CD14-positive monocyte (primary cell): ENCODE measurements around the gene SRPK2. TPM values are rescaled to one million over a fixed set of nuclear protein-coding genes. Genes with fewer than 3 reads are reported as not detected.

Experiments used
- DNase-seq, 3 donors: peaks; one replicate each; pipeline ENCODE4 v3.0.0-alpha.2; 2011 to 2022
- H2AFZ ChIP-seq: 2 replicates; pipeline ENCODE4 v1.6.0; 2012; ENCODE audit warnings: mild to moderate bottlenecking, low read depth, low read length, inconsistent platforms; ENCODE audit not compliant: insufficient read depth, poor library complexity, severe bottlenecking
- H3K27ac ChIP-seq, 2 donors: 1 replicate in 1 of 2; 2 replicates in 1 of 2; pipeline ENCODE4 v1.5.1; 2012 to 2013; ENCODE audit warnings: low read length in 2 of 2, control low read depth in 1 of 2, inconsistent platforms in 1 of 2, low read depth in 1 of 2, mild to moderate bottlenecking in 1 of 2
- H3K27me3 ChIP-seq, 2 donors: one replicate each; pipeline versions ENCODE4 v1.6.0 to v1.6.1; 2011 to 2013; ENCODE audit warnings: low read length in 2 of 2; ENCODE audit not compliant: control insufficient read depth in 2 of 2, insufficient read depth in 2 of 2
- H3K36me3 ChIP-seq, 2 donors: replicated peaks in 1 of 2; 1 replicate in 1 of 2; 2 replicates in 1 of 2; pipeline versions ENCODE4 v1.5.1 to v1.6.1; 2012 to 2013; ENCODE audit warnings: low read length in 2 of 2, control low read depth in 1 of 2, inconsistent platforms in 1 of 2, mild to moderate bottlenecking in 1 of 2; ENCODE audit not compliant: insufficient read depth in 2 of 2, control insufficient read depth in 1 of 2
- H3K4me1 ChIP-seq, 2 donors: 1 replicate in 1 of 2; 2 replicates in 1 of 2; pipeline versions ENCODE4 v1.5.1 to v1.6.1; 2012 to 2013; ENCODE audit warnings: low read length in 2 of 2, control low read depth in 1 of 2, inconsistent platforms in 1 of 2, mild to moderate bottlenecking in 1 of 2, moderate library complexity in 1 of 2; ENCODE audit not compliant: insufficient read depth in 2 of 2, control insufficient read depth in 1 of 2
- H3K4me2 ChIP-seq: replicated peaks from 2 replicates; pipeline ENCODE3; 2012; ENCODE audit warnings: low read length, moderate library complexity, mild to moderate bottlenecking; ENCODE audit not compliant: poor library complexity, severe bottlenecking; ENCODE audit errors: extremely low read depth
- H3K4me3 ChIP-seq, 3 experiments: fragments of 200-600 bp in 1 of 3; sonication (generic) in 1 of 3; replicated peaks in 1 of 3; 1 replicate in 2 of 3; 2 replicates in 1 of 3; pipeline ENCODE4 v1.5.1; 2011 to 2013; ENCODE audit warnings: low read length in 3 of 3, mild to moderate bottlenecking in 3 of 3, control low read depth in 2 of 3, low read depth in 2 of 3, inconsistent platforms in 1 of 3, moderate library complexity in 1 of 3
- H3K79me2 ChIP-seq: 2 replicates; pipeline ENCODE4 v1.6.0; 2012; ENCODE audit warnings: mild to moderate bottlenecking, control low read depth, inconsistent platforms, low read length, moderate library complexity; ENCODE audit not compliant: insufficient read depth
- H3K9ac ChIP-seq: 2 replicates; pipeline ENCODE4 v1.6.0; 2017; ENCODE audit warnings: low read length, mild to moderate bottlenecking; ENCODE audit not compliant: insufficient read depth, poor library complexity, severe bottlenecking
- H3K9me3 ChIP-seq, 2 donors: replicated peaks in 1 of 2; 1 replicate in 1 of 2; 2 replicates in 1 of 2; pipeline versions ENCODE4 v1.5.1 to v1.6.1; 2012 to 2013; ENCODE audit warnings: low read length in 2 of 2, control low read depth in 1 of 2; ENCODE audit not compliant: control insufficient read depth in 1 of 2, insufficient read depth in 1 of 2
- H4K20me1 ChIP-seq: 2 replicates; pipeline ENCODE4 v1.6.0; 2012; ENCODE audit warnings: mild to moderate bottlenecking, low read length, control low read depth, moderate library complexity; ENCODE audit not compliant: insufficient read depth
- H3K27ac Mint-ChIP-seq, 7 donors: one replicate each; pipeline ENCODE4 v1.8.0; 2020; ENCODE audit warnings: mild to moderate bottlenecking in 7 of 7, mixed read lengths in 7 of 7, moderate library complexity in 6 of 7, inconsistent platforms in 2 of 7
- H3K27me3 Mint-ChIP-seq, 3 donors: one replicate each; pipeline ENCODE4 v1.8.0; 2021 to 2022; ENCODE audit warnings: low read depth in 3 of 3, mild to moderate bottlenecking in 3 of 3, mixed read lengths in 3 of 3, moderate library complexity in 3 of 3, inconsistent platforms in 1 of 3
- H3K36me3 Mint-ChIP-seq, 2 donors: one replicate each; pipeline ENCODE4 v1.8.0; 2020; ENCODE audit warnings: mixed read lengths in 2 of 2, inconsistent platforms in 1 of 2, mild to moderate bottlenecking in 1 of 2
- H3K4me1 Mint-ChIP-seq: one replicate; pipeline ENCODE4 v1.8.0; 2020; ENCODE audit warnings: mild to moderate bottlenecking, mixed read lengths
- H3K4me3 Mint-ChIP-seq, 2 donors: one replicate each; pipeline ENCODE4 v1.8.0; 2020; ENCODE audit warnings: mild to moderate bottlenecking in 2 of 2, mixed read lengths in 2 of 2, moderate library complexity in 1 of 2
- H3K9me3 Mint-ChIP-seq, 7 donors: one replicate each; pipeline ENCODE4 v1.8.0; 2020 to 2022; ENCODE audit warnings: mixed read lengths in 7 of 7, mild to moderate bottlenecking in 6 of 7, moderate library complexity in 6 of 7, inconsistent platforms in 2 of 7
- WGBS: methylation state at CpG from one replicate; pipeline ENCODE4 v1.1.5; 2013; ENCODE audit warnings: missing lambda C conversion rate; ENCODE audit not compliant: insufficient coverage; 5-methylcytosine and 5-hydroxymethylcytosine counted together
- intact Hi-C, 2 donors: fragments of 100-400 bp; cut with micrococcal nuclease; formaldehyde crosslinking; loops; one replicate each; pipeline versions ENCODE4 v1.15.0 to v1.15.1; 2023
- polyA plus RNA-seq, 3 donors: library from polyadenylated mRNA; depleted of rRNA in 1 of 3; unstranded in 2 of 3; stranded (reverse) in 1 of 3; fragments of 300-500 nt in 2 of 3; fragments of >200 nt in 1 of 3; fragmentation: Illumina TruSeq in 2 of 3; gene quantifications; 1 replicate in 2 of 3; 2 replicates in 1 of 3; pipeline ENCODE4 v1.2.3, GENCODE V29; 2012 to 2021
- TF ChIP-seq, protein P1 (sequence below): fragments of 200-600 bp; IDR thresholded peaks from one replicate; pipeline ENCODE4 v1.8.0; 2022; ENCODE audit warnings: antibody characterized with exemption, mild to moderate bottlenecking

SRPK2 gene
- polyA plus RNA-seq, 3 donors = 12.6 to 37.7 (median 30.0) TPM

- Histone ChIP-seq H4K20me1 (peaks cover 82% of the 10 kb centered on the region), H3K27ac (no peak overlapping the region), H3K4me1 (no peaks in the 10 kb centered on the region), H3K4me3 (no peak overlapping the region), H3K9ac (no peak overlapping the region), H3K4me2 (no peak overlapping the region), H3K27me3 (no peaks in the 10 kb centered on the region), H3K9me3 (no peaks in the 10 kb centered on the region), H3K36me3 (no peaks in the 10 kb centered on the region), H3K79me2 (peaks cover 24% of the 10 kb centered on the region), H2AFZ (no peak overlapping the region)
- Mint-ChIP-seq H3K4me3 (no peak overlapping the region), H3K9me3 (no peaks in the 10 kb centered on the region), H3K4me1 (peaks cover 14% of the 10 kb centered on the region), H3K27me3 (no peaks in the 10 kb centered on the region), H3K36me3 (peaks cover 10 to 13% of the 10 kb centered on the region in 2 donors), H3K27ac (no peak overlapping the region)
- no CpG with 5 or more reads among the region's 2 CpGs for WGBS
- DNase-seq = no peak
- TF ChIP-seq, protein P1, sequence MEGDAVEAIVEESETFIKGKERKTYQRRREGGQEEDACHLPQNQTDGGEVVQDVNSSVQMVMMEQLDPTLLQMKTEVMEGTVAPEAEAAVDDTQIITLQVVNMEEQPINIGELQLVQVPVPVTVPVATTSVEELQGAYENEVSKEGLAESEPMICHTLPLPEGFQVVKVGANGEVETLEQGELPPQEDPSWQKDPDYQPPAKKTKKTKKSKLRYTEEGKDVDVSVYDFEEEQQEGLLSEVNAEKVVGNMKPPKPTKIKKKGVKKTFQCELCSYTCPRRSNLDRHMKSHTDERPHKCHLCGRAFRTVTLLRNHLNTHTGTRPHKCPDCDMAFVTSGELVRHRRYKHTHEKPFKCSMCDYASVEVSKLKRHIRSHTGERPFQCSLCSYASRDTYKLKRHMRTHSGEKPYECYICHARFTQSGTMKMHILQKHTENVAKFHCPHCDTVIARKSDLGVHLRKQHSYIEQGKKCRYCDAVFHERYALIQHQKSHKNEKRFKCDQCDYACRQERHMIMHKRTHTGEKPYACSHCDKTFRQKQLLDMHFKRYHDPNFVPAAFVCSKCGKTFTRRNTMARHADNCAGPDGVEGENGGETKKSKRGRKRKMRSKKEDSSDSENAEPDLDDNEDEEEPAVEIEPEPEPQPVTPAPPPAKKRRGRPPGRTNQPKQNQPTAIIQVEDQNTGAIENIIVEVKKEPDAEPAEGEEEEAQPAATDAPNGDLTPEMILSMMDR = no peak
- intact Hi-C loops = no loop called here
Observed at GRCh38 chr7:105281966-105282365, 106.8 kb downstream of the SRPK2 start.

DNA sequence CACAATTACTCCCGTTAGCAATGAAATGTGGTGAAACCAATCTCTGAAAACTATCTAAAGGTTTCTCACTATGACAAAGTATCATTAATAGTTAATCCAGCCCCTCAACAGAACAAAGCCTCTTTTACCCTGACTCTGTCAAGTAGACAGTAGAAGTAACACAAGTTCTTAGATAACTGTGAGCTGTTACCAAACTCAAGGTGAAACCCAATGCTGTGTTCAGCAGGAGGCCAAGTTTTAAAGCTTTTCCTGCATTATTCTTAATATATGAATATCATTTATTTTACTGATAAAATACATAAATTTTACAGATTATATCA is 109.1 kb downstream of the SRPK2 start:
- no CpG with 5 or more reads among the region's 1 CpG for WGBS
- TF ChIP-seq, protein P1 = no peak
- intact Hi-C loops = no loop called here
- no peaks in the 10 kb centered on the region for H3K27me3 ChIP-seq
- Mint-ChIP-seq H3K4me3 (no peak overlapping the region), H3K27ac (no peak overlapping the region), H3K27me3 (peaks cover 0 to 2% (median 0%) of the 10 kb centered on the region in 3 donors), H3K9me3 (no peaks in the 10 kb centered on the region), H3K36me3 (peaks cover 13 to 20% of the 10 kb centered on the region in 2 donors), H3K4me1 (peaks cover 15% of the 10 kb centered on the region)
- H3K4me2 ChIP-seq = no peak overlapping the region
- no peaks in the 10 kb centered on the region for H3K4me1 ChIP-seq
- no peak overlapping the region for H3K4me3 ChIP-seq
- H3K9ac ChIP-seq = no peak overlapping the region
- no peak overlapping the region for H3K27ac ChIP-seq
- peaks cover 23% of the 10 kb centered on the region for H3K79me2 ChIP-seq
- peaks cover 83% of the 10 kb centered on the region for H4K20me1 ChIP-seq
- DNase-seq = no peak
- H3K36me3 ChIP-seq = no peaks in the 10 kb centered on the region
- H2AFZ ChIP-seq = no peak overlapping the region
- no peaks in the 10 kb centered on the region for H3K9me3 ChIP-seq
